Measurements from ENCODE around the gene JSRP1.

The JSRP1 gene

DNA sequence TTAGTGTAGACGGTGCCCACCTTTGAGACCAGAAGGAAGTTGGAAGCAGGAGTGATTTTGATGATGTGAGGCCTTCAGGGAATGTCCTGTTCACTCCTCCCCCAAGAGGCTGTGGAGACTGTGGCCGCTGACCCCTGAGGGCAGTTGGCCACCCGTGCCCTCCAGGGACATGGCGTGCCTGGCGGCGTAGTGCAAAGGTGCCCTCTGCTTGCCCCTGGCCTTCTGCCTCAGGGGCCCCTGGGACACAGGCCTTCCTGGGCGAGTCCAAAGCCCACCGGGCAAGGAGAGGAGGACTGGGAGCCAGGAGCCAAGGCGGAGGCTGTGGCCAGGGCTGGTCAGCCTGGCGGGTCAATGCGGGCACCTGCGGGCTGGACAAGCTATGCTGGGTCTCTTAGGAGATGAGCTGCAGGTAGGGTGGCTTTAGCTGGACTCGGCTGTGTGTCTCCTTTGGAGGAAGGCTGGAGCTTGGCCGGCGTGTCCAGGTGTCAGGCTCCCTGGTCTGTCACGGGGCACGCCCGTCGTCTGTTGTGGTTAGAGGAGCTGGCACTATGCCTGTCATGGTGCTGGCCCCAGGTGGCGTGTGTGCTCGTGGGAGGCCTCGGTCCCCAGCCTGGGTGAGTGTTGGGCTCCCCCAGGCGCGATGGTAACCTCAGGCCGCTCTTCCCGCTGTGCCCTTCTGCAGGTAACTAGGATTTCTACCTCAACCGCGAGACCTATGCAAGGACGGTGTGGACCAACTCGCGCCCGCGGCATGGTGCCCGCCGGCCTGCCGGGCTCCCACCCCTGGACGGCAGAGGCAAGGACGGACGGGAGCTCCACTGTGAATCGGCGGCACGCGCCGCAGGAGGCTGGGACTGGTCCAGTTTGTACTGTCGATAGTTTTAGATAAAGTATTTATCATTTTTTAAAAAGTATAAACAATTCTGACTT lies 26.8 kb downstream of the JSRP1 start:
- peak overlapping the region; percentile 87; the same call in 1 of the 2 replicates for H3K4me2 ChIP-seq (ENCODE audit: low read length)
- peaks cover 68% of the 10 kb centered on the region for H3K4me1 ChIP-seq (ENCODE audit: insufficient read depth, low read length, severe bottlenecking)
- peak overlapping the region; percentile 92 for H3K27ac ChIP-seq (ENCODE audit: low read depth, low read length, poor library complexity, severe bottlenecking)
- TF ChIP-seq, protein P1, sequence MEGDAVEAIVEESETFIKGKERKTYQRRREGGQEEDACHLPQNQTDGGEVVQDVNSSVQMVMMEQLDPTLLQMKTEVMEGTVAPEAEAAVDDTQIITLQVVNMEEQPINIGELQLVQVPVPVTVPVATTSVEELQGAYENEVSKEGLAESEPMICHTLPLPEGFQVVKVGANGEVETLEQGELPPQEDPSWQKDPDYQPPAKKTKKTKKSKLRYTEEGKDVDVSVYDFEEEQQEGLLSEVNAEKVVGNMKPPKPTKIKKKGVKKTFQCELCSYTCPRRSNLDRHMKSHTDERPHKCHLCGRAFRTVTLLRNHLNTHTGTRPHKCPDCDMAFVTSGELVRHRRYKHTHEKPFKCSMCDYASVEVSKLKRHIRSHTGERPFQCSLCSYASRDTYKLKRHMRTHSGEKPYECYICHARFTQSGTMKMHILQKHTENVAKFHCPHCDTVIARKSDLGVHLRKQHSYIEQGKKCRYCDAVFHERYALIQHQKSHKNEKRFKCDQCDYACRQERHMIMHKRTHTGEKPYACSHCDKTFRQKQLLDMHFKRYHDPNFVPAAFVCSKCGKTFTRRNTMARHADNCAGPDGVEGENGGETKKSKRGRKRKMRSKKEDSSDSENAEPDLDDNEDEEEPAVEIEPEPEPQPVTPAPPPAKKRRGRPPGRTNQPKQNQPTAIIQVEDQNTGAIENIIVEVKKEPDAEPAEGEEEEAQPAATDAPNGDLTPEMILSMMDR (IDR thresholded peaks at IDR 0.05; ENCODE audit: low read length), result no peak
- TF ChIP-seq EZH2 (IDR thresholded peaks at IDR 0.05; ENCODE audit: borderline replicate concordance, low read length), result no peak
- H3F3A ChIP-seq (ENCODE audit: insufficient read depth, low read length), result no peaks in the 10 kb centered on the region
- H3K27me3 ChIP-seq (ENCODE audit: insufficient read depth, low read length), result no peaks in the 10 kb centered on the region
- H3K9me3 ChIP-seq (ENCODE audit: low read length), result no peaks in the 10 kb centered on the region
- H3K4me3 ChIP-seq (ENCODE audit: low read depth, low read length, poor library complexity, severe bottlenecking), result peak overlapping the region; percentile 57
- peak overlapping the region; percentile 86; the same call in 1 of the 2 replicates for H3K9ac ChIP-seq (ENCODE audit: low read length)
- H4K20me1 ChIP-seq (ENCODE audit: insufficient read depth, low read length), result no peaks in the 10 kb centered on the region
- H3K79me2 ChIP-seq (ENCODE audit: insufficient read depth, low read length), result no peaks in the 10 kb centered on the region
- no peaks in the 10 kb centered on the region for H3K9me2 ChIP-seq (ENCODE audit: low read depth, low read length)
- no peak overlapping the region for H2AFZ ChIP-seq (ENCODE audit: low read length)
- peaks cover 61% of the 10 kb centered on the region for H3K36me3 ChIP-seq (ENCODE audit: insufficient read depth, low read length)

DNA sequence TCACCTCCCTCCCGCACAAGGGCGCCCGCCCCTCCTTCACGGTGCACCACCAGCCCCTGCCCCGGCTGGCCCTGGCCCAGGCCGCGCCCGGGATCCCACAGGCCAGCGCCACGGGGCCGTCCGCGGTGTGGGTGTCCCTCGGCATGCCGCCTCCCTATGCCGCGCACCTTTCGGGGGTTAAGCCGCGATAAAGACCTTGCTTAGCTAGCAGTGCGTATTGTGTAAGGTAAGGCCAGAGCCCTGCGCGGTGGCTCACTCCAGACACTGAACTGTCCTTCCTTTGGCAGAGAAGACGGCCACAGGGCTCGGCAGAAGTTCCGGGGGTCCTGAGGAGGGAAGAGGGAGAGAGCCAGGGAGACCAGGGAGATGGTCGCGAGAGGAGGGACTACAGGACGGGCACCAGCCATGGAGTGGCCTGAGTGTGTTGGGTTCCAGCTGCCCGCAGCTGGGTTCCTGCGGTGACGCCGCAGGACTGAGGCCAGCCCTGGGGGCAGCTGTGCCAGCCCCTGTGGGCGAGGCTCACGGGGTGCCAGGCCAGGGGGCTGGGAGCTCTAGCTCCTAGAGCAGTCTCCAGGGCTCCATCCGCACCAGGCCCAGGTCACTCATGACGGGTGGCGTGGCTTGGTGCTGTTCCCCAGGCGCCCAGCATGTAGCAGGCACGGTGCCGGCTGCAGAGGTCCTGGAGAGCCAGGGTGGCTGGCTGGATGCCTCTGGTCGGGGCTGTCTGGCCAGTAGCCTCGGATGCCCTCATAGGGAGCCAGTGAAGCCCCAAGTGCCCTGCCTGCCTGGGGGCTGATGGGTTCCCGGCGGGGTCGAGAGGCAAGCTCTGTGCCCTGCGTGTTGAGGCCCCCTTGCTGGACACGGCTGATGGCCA lies 27.8 kb downstream of the JSRP1 start:
- TF ChIP-seq EZH2 (IDR thresholded peaks at IDR 0.05; ENCODE audit: borderline replicate concordance, low read length), result no peak
- TF ChIP-seq, protein P1 (IDR thresholded peaks at IDR 0.05; ENCODE audit: low read length), result no peak
- Histone ChIP-seq H3K27me3 (ENCODE audit: insufficient read depth, low read length) (no peaks in the 10 kb centered on the region), H3K4me1 (ENCODE audit: insufficient read depth, low read length, severe bottlenecking) (peaks cover 66% of the 10 kb centered on the region), H2AFZ (ENCODE audit: low read length) (no peak overlapping the region), H3K4me3 (ENCODE audit: low read depth, low read length, poor library complexity, severe bottlenecking) (peak overlapping the region; percentile 57), H3K27ac (ENCODE audit: low read depth, low read length, poor library complexity, severe bottlenecking) (peak overlapping the region; percentile 92), H3K4me2 (ENCODE audit: low read length) (peak overlapping the region; percentile 87), H3F3A (ENCODE audit: insufficient read depth, low read length) (no peaks in the 10 kb centered on the region), H3K36me3 (ENCODE audit: insufficient read depth, low read length) (peaks cover 57% of the 10 kb centered on the region), H3K9me3 (ENCODE audit: low read length) (no peaks in the 10 kb centered on the region), H4K20me1 (ENCODE audit: insufficient read depth, low read length) (no peaks in the 10 kb centered on the region), H3K9me2 (ENCODE audit: low read depth, low read length) (no peaks in the 10 kb centered on the region), H3K9ac (ENCODE audit: low read length) (peak overlapping the region; percentile 86), H3K79me2 (ENCODE audit: insufficient read depth, low read length) (no peaks in the 10 kb centered on the region)

- no peaks in the 10 kb centered on the region for H4K20me1 ChIP-seq (ENCODE audit: insufficient read depth, low read length)
- H3K9me2 ChIP-seq (ENCODE audit: low read depth, low read length), result no peaks in the 10 kb centered on the region
- peak overlapping the region; percentile 86 for H3K9ac ChIP-seq (ENCODE audit: low read length)
- H3K27ac ChIP-seq (ENCODE audit: low read depth, low read length, poor library complexity, severe bottlenecking), result peak overlapping the region; percentile 92
- peaks cover 65% of the 10 kb centered on the region for H3K4me1 ChIP-seq (ENCODE audit: insufficient read depth, low read length, severe bottlenecking)
- H3K9me3 ChIP-seq (ENCODE audit: low read length), result no peaks in the 10 kb centered on the region
- no peaks in the 10 kb centered on the region for H3K27me3 ChIP-seq (ENCODE audit: insufficient read depth, low read length)
- TF ChIP-seq, protein P1 (IDR thresholded peaks at IDR 0.05; ENCODE audit: low read length), result no peak; the same call in 1 of the 2 replicates
- TF ChIP-seq EZH2 (IDR thresholded peaks at IDR 0.05; ENCODE audit: borderline replicate concordance, low read length), result no peak
- H2AFZ ChIP-seq (ENCODE audit: low read length), result no peak overlapping the region
- H3K36me3 ChIP-seq (ENCODE audit: insufficient read depth, low read length), result peaks cover 49% of the 10 kb centered on the region
- no peaks in the 10 kb centered on the region for H3F3A ChIP-seq (ENCODE audit: insufficient read depth, low read length)
- H3K4me2 ChIP-seq (ENCODE audit: low read length), result peak overlapping the region; percentile 87
- peak overlapping the region; percentile 57 for H3K4me3 ChIP-seq (ENCODE audit: low read depth, low read length, poor library complexity, severe bottlenecking)
- no peaks in the 10 kb centered on the region for H3K79me2 ChIP-seq (ENCODE audit: insufficient read depth, low read length)
These were observed 28.6 kb downstream of the JSRP1 start for GRCh38 chr19:2227415-2228156.

Measured in OCI-LY1 (cell line).